Muscle of leg (tissue), 11 donors: ENCODE results near the gene USP6NL. TPM values are rescaled to one million over a fixed set of nuclear protein-coding genes. Genes with fewer than 3 reads are reported as not detected.

ENCODE experiments used
- DNase-seq: peaks from one replicate; pipeline ENCODE4 v3.0.0; 2013
- H3K27ac ChIP-seq: one replicate; pipeline ENCODE4 v1.5.1; 2013; ENCODE audit warnings: mild to moderate bottlenecking, low read length, control low read depth
- H3K27me3 ChIP-seq: one replicate; pipeline ENCODE4 v1.6.1; 2013; ENCODE audit warnings: low read length; ENCODE audit not compliant: control insufficient read depth, insufficient read depth
- H3K36me3 ChIP-seq: one replicate; pipeline ENCODE4 v1.6.1; 2013; ENCODE audit warnings: low read length; ENCODE audit not compliant: control insufficient read depth, insufficient read depth
- H3K4me1 ChIP-seq: one replicate; pipeline ENCODE4 v1.6.1; 2013; ENCODE audit warnings: low read length; ENCODE audit not compliant: control insufficient read depth, insufficient read depth
- H3K4me3 ChIP-seq: one replicate; pipeline ENCODE4 v1.5.1; 2013; ENCODE audit warnings: low read length, control low read depth
- H3K9me3 ChIP-seq: replicated peaks from 2 replicates; pipeline ENCODE4 v1.6.1; 2013; ENCODE audit warnings: low read depth, low read length; ENCODE audit not compliant: control insufficient read depth
- WGBS: methylation state at CpG from one replicate; pipeline ENCODE4 v1.1.5; 2013; ENCODE audit warnings: missing lambda C conversion rate; ENCODE audit not compliant: insufficient coverage; 5-methylcytosine and 5-hydroxymethylcytosine counted together
- polyA plus RNA-seq, 8 donors: library from polyadenylated mRNA; unstranded; fragments of 120-200 nt; gene quantifications; one replicate each; pipeline versions ENCODE4 v1.2.1 to v1.2.3, GENCODE V29; 2013; ENCODE audit warnings: inconsistent platforms in 1 of 8, low replicate concordance in 1 of 8; ENCODE audit not compliant: insufficient read length in 8 of 8, insufficient read depth in 1 of 8
- total RNA-seq: library from RNA; stranded (reverse); fragments of 120-200 nt; gene quantifications from one replicate; pipeline ENCODE4 v1.2.4, GENCODE V29; 2013

USP6NL gene
- total and polyA plus RNA-seq, 9 donors: 7.3 to 12.0 (median 8.7) TPM

DNA sequence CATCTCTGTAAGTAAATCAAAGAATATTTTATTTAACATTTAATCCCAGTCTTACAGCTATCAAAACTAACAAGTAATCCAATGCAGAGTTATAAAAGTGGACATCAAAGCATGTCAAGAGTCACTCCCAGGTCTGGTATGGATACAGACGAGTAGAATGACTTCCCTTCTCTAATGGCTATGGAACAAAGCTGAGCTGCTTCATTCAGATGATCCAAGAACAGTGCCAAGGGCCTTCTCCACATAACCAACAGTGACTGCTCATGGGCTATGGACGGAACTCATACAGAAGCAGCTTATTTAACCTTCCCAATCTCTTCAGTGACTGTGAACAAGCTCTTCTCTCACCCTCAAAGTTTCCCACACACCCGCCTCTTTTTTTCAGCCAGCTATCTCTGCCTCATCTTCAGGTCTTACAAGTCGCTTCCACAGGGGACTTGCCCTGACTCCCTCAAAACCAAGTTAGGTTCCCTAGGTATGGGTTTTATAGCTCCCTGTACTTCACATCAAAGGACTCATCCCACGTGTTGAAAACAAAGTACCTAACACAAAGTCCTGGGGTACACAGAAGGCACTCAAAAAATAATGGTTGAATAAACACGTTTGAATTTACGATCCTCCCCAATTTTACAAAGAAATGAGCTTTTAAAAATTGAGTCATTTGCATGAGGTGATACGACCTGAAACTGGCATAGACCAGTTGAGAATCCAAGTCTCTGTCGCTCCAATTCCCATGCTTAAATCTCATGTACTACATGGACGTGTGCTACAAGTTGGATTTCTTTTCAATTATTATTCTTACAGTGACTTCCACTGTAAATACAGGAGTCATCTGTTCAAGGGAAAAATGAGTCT, 3.1 kb downstream of the USP6NL start:
- peaks cover 4% of the 10 kb centered on the region for H3K4me1 ChIP-seq
- H3K27ac ChIP-seq: no peak overlapping the region
- no peak overlapping the region for H3K4me3 ChIP-seq
- no peaks in the 10 kb centered on the region for H3K27me3 ChIP-seq
- DNase-seq: no peak
- WGBS: 77% methylated on average over 4 of the region's 10 CpGs
- H3K9me3 ChIP-seq: no peaks in the 10 kb centered on the region
- H3K36me3 ChIP-seq: no peaks in the 10 kb centered on the region

DNA sequence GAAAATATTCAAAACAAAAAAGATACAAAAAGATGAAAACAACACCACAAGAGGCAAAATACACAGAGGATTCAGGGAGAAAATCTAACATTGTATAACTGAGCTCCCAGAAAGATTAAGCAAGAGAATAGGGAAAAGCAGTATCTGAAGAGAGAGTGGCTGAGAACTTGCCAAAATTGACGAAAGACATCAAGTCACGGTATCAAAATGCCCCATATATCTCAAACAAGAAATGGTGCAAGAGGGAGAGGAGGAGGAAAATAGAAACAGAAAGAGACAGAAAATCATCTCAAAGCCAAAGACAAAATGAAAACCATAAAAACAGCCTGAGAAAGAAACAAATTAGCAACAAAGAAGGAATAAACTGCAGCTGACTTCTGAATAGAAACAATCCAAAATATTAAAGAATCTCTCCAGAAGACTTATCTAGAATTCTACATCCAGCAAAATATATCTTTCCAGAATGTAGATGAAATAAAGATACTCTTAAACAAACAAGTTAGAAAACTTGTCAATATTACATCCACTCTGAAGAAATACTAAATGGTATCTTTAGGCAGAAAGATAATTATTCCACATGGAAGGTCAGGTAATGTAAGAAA, 5.5 kb downstream of the USP6NL start:
- Histone ChIP-seq H3K9me3 (no peaks in the 10 kb centered on the region), H3K27me3 (no peaks in the 10 kb centered on the region), H3K36me3 (no peaks in the 10 kb centered on the region), H3K4me3 (no peak overlapping the region), H3K4me1 (peaks cover 4% of the 10 kb centered on the region), H3K27ac (no peak overlapping the region)
- DNase-seq: no peak
- WGBS: no CpG with 5 or more reads among the region's 2 CpGs

DNA sequence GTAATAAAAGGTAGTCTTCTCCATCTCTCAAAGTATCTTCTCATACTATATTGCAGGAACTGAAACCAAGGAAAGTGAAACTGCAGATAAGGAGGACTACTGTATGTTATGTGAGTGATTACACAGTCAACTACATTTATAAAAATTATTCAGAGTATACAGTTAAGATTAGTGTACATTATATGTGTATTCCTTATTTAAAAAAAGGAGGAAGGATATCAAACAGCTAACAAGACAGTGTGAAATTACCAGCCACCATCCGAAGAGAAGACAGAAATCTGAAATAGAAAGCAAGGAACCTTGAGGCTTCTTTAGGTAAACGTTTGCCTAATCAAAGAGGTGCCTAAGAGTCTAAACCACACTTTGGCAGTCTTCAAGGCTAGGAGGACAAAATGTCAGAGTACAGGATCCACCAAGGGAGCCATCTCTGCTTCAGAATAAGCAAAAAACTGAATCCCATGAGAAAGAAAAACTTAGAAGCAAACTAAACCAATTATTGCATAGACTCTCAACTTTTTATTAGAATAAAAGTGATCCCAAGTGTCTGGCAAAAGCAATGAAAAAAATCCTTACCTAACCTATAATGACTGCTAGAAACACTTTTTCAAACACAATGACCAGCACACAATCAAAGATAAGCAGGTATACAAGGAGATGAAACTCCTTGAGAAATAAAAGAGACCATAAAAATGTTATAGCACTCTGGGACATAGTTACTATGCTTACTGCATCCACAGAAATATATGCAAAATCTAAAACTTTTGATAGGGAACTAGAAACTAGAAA, 6.4 kb downstream of the USP6NL start:
- H3K4me1 ChIP-seq: peaks cover 4% of the 10 kb centered on the region
- H3K27me3 ChIP-seq: no peaks in the 10 kb centered on the region
- H3K9me3 ChIP-seq: no peaks in the 10 kb centered on the region
- no peak for DNase-seq
- H3K36me3 ChIP-seq: no peaks in the 10 kb centered on the region
- 55% methylated on average over 2 of the region's 2 CpGs for WGBS
- no peak overlapping the region for H3K4me3 ChIP-seq
- no peak overlapping the region for H3K27ac ChIP-seq

DNA sequence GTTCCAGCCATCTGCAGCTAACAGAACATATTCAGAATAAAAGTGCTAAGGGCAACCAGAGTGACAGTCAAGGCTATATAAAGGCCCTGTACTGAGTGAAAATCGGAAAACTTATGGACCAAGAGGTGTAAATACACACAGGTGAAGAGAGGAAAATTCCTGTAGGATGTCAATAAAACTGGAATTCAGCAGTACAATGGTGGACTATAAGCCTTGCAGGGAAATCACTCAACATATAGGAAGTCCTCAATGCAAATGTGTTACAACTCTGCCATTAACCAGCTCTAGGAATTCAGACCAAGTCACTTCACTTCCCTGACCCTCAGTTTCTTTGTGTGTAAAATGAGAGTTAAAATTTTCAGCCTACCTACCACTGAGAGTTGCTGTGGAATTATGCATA, 7.7 kb downstream of the USP6NL start:
- H3K4me1 ChIP-seq: no peaks in the 10 kb centered on the region
- no peak overlapping the region for H3K27ac ChIP-seq
- no peak for DNase-seq
- no peaks in the 10 kb centered on the region for H3K27me3 ChIP-seq
- 63% methylated on average over 1 of the region's 1 CpG for whole genome bisulfite sequencing
- H3K9me3 ChIP-seq: no peaks in the 10 kb centered on the region
- H3K4me3 ChIP-seq: no peak overlapping the region
- no peaks in the 10 kb centered on the region for H3K36me3 ChIP-seq

DNA sequence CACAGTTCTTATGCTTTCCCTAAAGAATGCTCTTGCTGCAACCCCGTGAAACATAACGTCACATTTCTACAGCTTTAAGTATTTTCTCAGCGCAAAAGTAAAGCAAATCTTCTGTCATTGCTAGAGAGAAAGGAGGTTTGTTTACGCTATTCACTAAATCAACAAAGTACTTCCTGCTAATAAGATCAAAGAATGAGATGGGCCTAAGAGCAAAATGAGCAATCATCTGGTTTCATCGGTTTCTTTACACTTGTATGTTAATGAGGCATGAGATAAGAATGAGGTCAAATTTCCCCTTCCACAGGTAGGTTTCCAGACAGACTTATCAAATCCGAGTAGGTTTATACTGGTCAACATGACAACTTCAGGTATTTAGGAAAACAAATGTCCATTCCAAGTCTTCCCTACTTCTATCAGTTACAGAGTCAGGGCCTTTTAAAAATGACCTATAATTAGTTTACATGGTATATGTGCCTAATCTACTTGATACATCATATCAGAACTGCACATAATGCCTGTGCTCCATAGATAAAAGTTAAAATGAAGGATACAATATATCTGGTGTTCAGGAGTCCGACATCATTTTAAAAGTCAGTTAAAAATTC, 8.4 kb downstream of the USP6NL start:
- H3K9me3 ChIP-seq: no peaks in the 10 kb centered on the region
- H3K4me3 ChIP-seq: no peak overlapping the region
- H3K36me3 ChIP-seq: no peaks in the 10 kb centered on the region
- no CpG with 5 or more reads among the region's 7 CpGs for WGBS
- no peak overlapping the region for H3K27ac ChIP-seq
- H3K4me1 ChIP-seq: no peaks in the 10 kb centered on the region
- no peak for DNase-seq
- no peaks in the 10 kb centered on the region for H3K27me3 ChIP-seq

DNA sequence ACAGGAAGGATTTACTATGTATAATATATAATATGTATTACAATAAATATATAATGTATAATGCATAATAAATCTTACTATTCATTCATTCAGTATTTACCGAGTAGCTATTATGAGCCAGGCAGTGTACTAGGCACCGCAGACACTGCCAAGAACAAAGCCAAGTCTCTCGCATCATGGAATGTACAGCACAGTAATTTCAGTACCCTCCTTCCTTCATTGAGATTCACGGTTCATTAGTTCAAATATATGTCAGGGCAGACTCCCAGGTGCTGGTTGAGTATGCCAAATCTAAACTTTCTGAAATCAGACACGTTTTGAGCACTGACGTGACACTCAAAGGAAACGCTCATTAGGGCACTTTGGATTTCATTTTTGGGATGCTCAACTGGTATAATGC, 9.1 kb downstream of the USP6NL start:
- H3K4me1 ChIP-seq: no peaks in the 10 kb centered on the region
- WGBS: 68% methylated on average over 4 of the region's 7 CpGs
- no peaks in the 10 kb centered on the region for H3K9me3 ChIP-seq
- H3K27me3 ChIP-seq: no peaks in the 10 kb centered on the region
- H3K36me3 ChIP-seq: no peaks in the 10 kb centered on the region
- no peak overlapping the region for H3K27ac ChIP-seq
- DNase-seq: no peak
- no peak overlapping the region for H3K4me3 ChIP-seq

DNA sequence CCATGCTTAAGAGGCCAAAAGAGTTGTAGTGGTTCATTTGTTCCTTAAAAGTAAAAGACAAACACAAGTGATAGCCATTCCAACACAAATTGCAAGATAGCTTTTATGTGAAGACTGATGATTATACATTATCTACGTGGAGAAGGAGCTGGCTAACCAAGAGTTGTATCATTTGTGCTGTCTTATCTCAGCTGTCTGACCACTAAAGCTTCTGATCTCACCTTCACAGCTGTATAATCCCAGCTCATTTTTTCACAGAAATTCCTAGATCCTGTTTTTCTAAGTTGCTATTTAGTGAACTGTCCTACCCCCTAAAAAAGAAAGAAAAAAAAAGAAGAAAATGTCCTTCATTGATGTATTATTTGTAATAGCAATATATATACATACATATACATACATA, 9.8 kb downstream of the USP6NL start:
- no peak for DNase-seq
- Histone ChIP-seq H3K4me3 (no peak overlapping the region), H3K4me1 (no peaks in the 10 kb centered on the region), H3K9me3 (no peaks in the 10 kb centered on the region), H3K27me3 (no peaks in the 10 kb centered on the region), H3K36me3 (no peaks in the 10 kb centered on the region), H3K27ac (no peak overlapping the region)
- WGBS: no CpG with 5 or more reads among the region's 1 CpG

DNA sequence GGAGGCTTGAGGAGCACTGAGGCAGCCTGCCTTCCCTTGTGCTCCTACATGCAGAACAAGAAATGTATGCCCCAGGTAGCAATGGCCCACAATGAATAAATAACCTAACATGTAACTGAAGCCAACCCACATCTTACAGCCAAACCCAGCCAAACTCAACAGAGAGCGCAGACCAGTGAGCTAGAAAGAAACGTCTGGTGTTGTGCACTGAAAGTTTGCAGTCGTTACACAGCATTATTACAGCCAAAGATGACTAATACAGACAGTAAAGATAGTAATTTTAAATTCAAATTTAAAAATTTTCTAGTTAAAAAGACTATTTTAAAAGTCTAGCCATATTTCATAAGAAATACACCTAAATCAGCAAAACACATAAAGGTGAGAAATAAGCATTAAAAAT, 11.2 kb downstream of the USP6NL start:
- no peak for DNase-seq
- Histone ChIP-seq H3K36me3 (no peaks in the 10 kb centered on the region), H3K4me3 (no peak overlapping the region), H3K9me3 (no peaks in the 10 kb centered on the region), H3K27me3 (no peaks in the 10 kb centered on the region), H3K27ac (no peak overlapping the region), H3K4me1 (peaks cover under 1% of the 10 kb centered on the region)
- WGBS: no CpG with 5 or more reads among the region's 3 CpGs

DNA sequence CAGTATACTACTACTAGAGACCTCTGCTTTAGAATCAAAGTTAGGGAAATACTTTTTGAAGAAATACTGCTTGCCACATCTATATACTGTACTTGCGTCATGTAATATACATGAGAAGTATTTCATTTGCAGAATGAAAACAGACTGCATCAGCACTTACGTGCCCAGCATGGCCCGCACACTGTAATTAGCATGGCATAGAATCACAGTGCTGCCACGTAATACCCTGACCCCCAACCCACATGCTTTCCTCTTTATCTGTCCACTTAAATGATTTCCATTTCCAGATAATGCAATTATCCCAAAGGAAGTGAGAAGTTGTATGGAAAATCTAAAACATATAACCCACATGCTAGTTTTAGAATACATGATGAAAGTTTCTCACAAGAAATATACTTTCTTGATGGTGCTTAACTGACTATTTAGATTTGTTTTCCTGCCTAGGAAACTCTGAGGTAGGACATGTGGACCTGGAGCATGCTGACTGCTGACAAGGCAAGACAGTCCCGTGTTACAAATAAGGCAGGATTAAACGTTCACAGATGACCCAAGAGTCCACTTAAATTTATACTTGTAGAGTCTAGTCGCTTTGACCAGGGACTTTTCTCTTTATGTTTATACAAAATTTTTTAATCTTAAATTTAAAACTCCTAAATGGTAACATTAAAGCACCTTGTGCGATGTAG, 12.6 kb downstream of the USP6NL start:
- DNase-seq: no peak
- H3K4me3 ChIP-seq: no peak overlapping the region
- no peak overlapping the region for H3K27ac ChIP-seq
- H3K27me3 ChIP-seq: no peaks in the 10 kb centered on the region
- WGBS: 100% methylated on average over 2 of the region's 8 CpGs
- H3K4me1 ChIP-seq: peaks cover 4% of the 10 kb centered on the region
- H3K9me3 ChIP-seq: no peaks in the 10 kb centered on the region
- no peaks in the 10 kb centered on the region for H3K36me3 ChIP-seq
